Left lung (tissue), 10 donors: ENCODE results near the gene DTNA. TPM values are rescaled to one million over a fixed set of nuclear protein-coding genes. Genes with fewer than 3 reads are reported as not detected.

Source experiments
- ATAC-seq: fragments of 200-7000 bp; cut with Tn5 transposase; one replicate; pipeline ENCODE4 v1.9.1; 2020; ENCODE audit warnings: moderate library complexity
- DNase-seq, 4 donors: peaks; one replicate each; pipeline ENCODE4 v3.0.0-alpha.2; 2013 to 2020
- H3K27ac ChIP-seq, 2 donors: fragments of 200-600 bp; sonication (generic) in 1 of 2; one replicate each; pipeline versions ENCODE4 v1.5.0 to v1.8.0; 2020 to 2021
- H3K27me3 ChIP-seq, 2 donors: fragments of 200-600 bp; sonication (generic) in 1 of 2; one replicate each; pipeline versions ENCODE4 v1.5.0 to v1.8.0; 2020 to 2021
- H3K36me3 ChIP-seq, 2 donors: fragments of 200-600 bp; sonication (generic) in 1 of 2; one replicate each; pipeline versions ENCODE4 v1.5.0 to v1.8.0; 2020 to 2021
- H3K4me1 ChIP-seq, 2 donors: fragments of 200-600 bp; one replicate each; pipeline ENCODE4 v1.8.0; 2021
- H3K4me3 ChIP-seq, 2 donors: fragments of 200-600 bp; sonication (generic) in 1 of 2; one replicate each; pipeline versions ENCODE4 v1.5.0 to v1.8.0; 2020 to 2021; ENCODE audit warnings: mild to moderate bottlenecking in 1 of 2
- H3K9me3 ChIP-seq, 2 donors: fragments of 200-600 bp; sonication (generic) in 1 of 2; one replicate each; pipeline versions ENCODE4 v1.5.0 to v1.8.0; 2020 to 2021
- intact Hi-C, 2 donors: fragments of 100-400 bp; cut with DNase I; formaldehyde crosslinking; loops; one replicate each; pipeline versions ENCODE4 v1.11.2 to v1.14.2; 2022
- polyA plus RNA-seq, 6 donors: library from polyadenylated mRNA; unstranded; fragments of 120-200 nt; gene quantifications; one replicate each; pipeline ENCODE4 v1.2.1, GENCODE V29; 2013; ENCODE audit not compliant: insufficient read length in 6 of 6
- total RNA-seq, 2 donors: library from RNA; stranded (reverse); fragmentation: NEBNext Ultra II Directional; extraction: Animal tissue kit (Norgen Biotek cat#: 25700); gene quantifications; one replicate each; pipeline ENCODE4 v1.2.1, GENCODE V29; 2021
- TF ChIP-seq, protein P1 (sequence below), 2 donors: fragments of 200-600 bp; sonication (generic) in 1 of 2; IDR thresholded peaks; one replicate each; pipeline versions ENCODE4 v1.5.0 to v1.8.0; 2021; ENCODE audit warnings: antibody characterized with exemption in 2 of 2
- donor health status: DM: no; HTN: yes; CAD: no.
- donor health status: DM: no; HTN: no; CAD: no.

The DTNA gene
- total and polyA plus RNA-seq, 8 donors: 3.7 to 13.1 (median 11.2) TPM

DNA sequence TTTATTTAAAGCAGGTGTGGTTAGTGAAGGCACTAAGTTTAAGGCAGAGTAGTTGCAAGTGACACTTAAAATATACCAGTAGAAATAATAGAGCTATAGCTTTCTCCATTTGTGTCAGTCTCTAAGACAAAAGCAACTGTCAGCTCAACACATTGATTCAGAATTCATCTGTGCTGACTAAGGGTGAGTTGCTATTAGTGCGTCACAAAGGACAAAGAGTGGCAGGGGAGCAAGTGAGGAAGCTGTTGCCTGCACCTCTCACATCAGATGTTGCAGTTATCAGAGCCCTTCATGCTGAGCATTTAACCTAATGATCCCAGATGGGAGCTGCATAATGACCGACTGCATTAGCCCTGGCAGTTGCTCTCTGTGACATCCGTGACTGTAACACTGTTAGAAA is 138.6 kb downstream of the DTNA start:
- H3K36me3 ChIP-seq: no peaks in the 10 kb centered on the region
- ATAC-seq: no peak
- H3K27me3 ChIP-seq: no peaks in the 10 kb centered on the region
- H3K4me3 ChIP-seq: no peak overlapping the region
- TF ChIP-seq, protein P1, sequence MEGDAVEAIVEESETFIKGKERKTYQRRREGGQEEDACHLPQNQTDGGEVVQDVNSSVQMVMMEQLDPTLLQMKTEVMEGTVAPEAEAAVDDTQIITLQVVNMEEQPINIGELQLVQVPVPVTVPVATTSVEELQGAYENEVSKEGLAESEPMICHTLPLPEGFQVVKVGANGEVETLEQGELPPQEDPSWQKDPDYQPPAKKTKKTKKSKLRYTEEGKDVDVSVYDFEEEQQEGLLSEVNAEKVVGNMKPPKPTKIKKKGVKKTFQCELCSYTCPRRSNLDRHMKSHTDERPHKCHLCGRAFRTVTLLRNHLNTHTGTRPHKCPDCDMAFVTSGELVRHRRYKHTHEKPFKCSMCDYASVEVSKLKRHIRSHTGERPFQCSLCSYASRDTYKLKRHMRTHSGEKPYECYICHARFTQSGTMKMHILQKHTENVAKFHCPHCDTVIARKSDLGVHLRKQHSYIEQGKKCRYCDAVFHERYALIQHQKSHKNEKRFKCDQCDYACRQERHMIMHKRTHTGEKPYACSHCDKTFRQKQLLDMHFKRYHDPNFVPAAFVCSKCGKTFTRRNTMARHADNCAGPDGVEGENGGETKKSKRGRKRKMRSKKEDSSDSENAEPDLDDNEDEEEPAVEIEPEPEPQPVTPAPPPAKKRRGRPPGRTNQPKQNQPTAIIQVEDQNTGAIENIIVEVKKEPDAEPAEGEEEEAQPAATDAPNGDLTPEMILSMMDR (IDR thresholded peaks at IDR 0.05): no peak
- intact Hi-C loops: no loop called here
- no peak for DNase-seq
- no peak overlapping the region for H3K27ac ChIP-seq
- H3K9me3 ChIP-seq: no peaks in the 10 kb centered on the region
- H3K4me1 ChIP-seq: no peaks in the 10 kb centered on the region

DNA sequence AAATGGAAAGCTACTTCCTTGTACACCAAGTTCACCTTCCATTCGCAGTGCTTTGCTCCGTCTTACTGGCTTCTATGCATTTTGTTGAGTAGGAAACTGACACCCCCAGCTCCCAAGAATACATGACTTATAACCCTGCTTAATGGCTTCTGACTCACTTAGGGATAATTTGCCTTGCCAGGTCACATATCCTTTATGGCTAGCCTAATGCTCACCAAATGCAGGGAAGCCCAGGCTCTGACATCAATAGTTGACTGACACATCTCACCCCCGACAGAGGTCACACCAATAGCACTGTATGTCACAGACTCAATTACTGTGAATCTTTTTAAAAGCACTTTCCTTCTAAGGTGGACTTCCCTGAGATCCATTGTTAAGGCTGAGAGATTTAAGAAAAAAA is 147.2 kb downstream of the DTNA start:
- no peak overlapping the region for H3K4me3 ChIP-seq
- DNase-seq: no peak
- TF ChIP-seq, protein P1 (IDR thresholded peaks at IDR 0.05): no peak
- H3K27me3 ChIP-seq: no peaks in the 10 kb centered on the region
- H3K9me3 ChIP-seq: no peaks in the 10 kb centered on the region
- H3K27ac ChIP-seq: no peak overlapping the region
- no peaks in the 10 kb centered on the region for H3K36me3 ChIP-seq
- H3K4me1 ChIP-seq: no peaks in the 10 kb centered on the region
- ATAC-seq: no peak
- intact Hi-C loops: no loop called here

DNA sequence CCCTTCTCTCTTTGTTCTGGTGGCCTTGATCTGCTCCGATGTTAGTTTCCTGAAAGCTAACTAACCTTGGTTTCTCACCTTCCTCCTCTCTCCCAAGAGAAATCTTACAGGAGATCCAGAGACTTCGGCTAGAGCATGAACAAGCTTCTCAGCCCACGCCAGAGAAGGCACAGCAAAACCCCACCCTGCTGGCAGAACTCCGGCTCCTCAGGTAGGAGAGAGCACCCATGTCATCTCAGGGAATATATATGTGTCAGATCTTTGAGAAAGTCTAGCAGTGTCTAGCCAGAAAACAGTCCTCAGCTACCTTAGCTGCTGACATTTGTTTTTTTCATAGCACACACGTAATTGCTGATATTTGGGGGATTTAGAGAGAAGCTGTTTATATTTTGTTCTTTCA is 148.1 kb downstream of the DTNA start:
- intact Hi-C loops: no loop called here
- no peaks in the 10 kb centered on the region for H3K36me3 ChIP-seq
- no peak overlapping the region for H3K27ac ChIP-seq
- no peaks in the 10 kb centered on the region for H3K9me3 ChIP-seq
- H3K27me3 ChIP-seq: no peaks in the 10 kb centered on the region
- DNase-seq: no peak
- TF ChIP-seq, protein P1 (IDR thresholded peaks at IDR 0.05): no peak
- no peaks in the 10 kb centered on the region for H3K4me1 ChIP-seq
- no peak for ATAC-seq
- no peak overlapping the region for H3K4me3 ChIP-seq

DNA sequence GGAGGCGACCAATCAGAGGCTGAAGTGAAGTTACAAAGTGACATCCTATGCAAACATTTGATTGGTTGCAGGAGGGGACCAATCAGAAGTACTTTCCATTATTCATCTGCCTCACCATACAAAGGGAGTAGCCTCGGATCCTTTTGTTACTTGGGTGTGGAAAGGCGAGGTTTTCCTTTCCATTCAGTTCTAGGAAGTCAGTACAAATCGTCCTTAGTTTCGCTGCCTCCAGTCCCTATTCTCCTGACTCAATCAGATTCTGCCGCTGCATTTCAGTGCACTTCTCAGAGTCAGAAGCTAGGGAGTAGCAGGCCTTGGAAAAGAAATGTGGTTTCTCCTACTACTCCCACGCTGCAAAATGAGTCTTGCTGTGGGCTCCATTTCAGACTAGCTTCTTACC is 149.4 kb downstream of the DTNA start:
- H3K27me3 ChIP-seq: no peaks in the 10 kb centered on the region
- H3K9me3 ChIP-seq: no peaks in the 10 kb centered on the region
- TF ChIP-seq, protein P1 (IDR thresholded peaks at IDR 0.05): no peak
- no peaks in the 10 kb centered on the region for H3K4me1 ChIP-seq
- no peaks in the 10 kb centered on the region for H3K36me3 ChIP-seq
- DNase-seq: no peak
- no peak overlapping the region for H3K4me3 ChIP-seq
- no peak overlapping the region for H3K27ac ChIP-seq
- ATAC-seq: no peak
- intact Hi-C loops: no loop called here

DNA sequence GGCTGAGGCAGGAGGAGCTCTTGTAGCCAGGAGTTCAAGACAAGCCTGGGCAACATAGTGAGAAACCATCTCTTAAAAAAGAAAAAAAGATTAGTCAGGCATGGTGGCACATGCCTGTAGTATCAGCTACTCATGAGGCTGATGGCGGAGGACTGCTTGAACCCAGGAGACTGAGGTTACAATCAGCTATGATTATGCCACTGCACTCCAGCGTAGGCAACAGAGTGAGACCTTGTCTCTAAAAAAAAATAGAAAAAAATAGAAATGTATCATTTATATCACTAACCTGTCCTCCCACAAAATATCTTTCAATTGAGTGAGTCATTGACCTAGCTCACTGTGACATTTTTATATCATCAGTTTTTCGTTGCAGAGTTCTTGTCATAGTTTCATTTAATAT is 152.5 kb downstream of the DTNA start:
- TF ChIP-seq, protein P1 (IDR thresholded peaks at IDR 0.05): no peak
- DNase-seq (no peak), ATAC-seq (no peak)
- H3K4me1 ChIP-seq: no peaks in the 10 kb centered on the region
- no peaks in the 10 kb centered on the region for H3K27me3 ChIP-seq
- no peak overlapping the region for H3K27ac ChIP-seq
- no peaks in the 10 kb centered on the region for H3K36me3 ChIP-seq
- intact Hi-C loops: loop anchor here in 1 of 2 donors (10.0 kb wide), 1 partner anchor 492 kb away; no protein-coding TSS in a partner anchor
- no peaks in the 10 kb centered on the region for H3K9me3 ChIP-seq
- no peak overlapping the region for H3K4me3 ChIP-seq
